Measurements from ENCODE around the gene CLCN7. TPM values are rescaled to one million over a fixed set of nuclear protein-coding genes. Genes with fewer than 3 reads are reported as not detected.

CLCN7 gene
- polyA plus RNA-seq, 1 of the 3 experiments (the other 2 are of a cell fraction) = 44.3 TPM

DNA sequence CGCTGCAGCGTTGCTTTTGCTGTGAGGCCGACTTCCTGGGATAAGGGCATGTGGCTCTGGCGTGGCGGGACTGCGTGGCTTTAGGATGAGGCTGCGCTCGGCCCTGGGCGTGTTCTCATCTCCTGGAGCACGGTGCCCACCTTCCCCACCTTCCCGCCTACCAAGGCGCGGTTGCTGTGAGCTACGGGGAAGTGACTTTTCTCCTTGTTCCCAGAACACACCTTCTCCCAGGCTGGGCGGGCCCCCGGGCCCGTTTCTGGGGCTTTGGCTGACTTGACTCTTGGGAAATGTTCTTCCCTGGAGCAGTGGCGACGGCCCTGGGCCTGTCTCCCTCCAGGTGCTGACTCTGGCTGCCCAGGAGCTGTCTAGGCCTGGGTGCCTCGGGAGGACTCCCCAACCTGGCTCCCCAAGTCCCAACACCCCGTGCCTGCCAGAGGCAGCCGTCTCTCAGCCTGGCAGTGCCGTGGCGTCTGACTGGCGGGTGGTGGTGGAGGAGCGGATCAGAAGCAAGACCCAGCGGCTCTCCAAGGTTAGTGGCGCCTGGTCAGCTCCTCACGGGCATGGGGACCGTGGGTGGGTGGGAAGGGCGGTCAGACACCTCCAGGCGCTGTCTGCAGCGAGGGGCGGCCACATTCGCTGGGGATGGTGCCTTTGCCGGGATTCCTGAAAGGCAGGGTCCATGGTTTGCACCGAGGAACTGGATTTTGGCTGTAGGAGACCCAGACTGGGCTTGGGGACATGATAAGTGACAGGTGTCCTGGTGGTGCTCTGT is 30.4 kb upstream of the CLCN7 start:
- peaks cover 0 to 35% of the 10 kb centered on the region in 2 experiments for H3K36me3 ChIP-seq (replicated peaks in 1 of 2; ENCODE audit: control insufficient read depth in 1 of 2, insufficient read depth in 2 of 2, low read length in 1 of 2)
- POLR2A ChIA-PET = no interaction called here
- no peak overlapping the region for H2AFZ ChIP-seq (ENCODE audit: low read depth)
- H3F3A ChIP-seq (replicated peaks; ENCODE audit: insufficient read depth) = no peaks in the 10 kb centered on the region
- no peak for DNase-seq
- TF ChIP-seq, protein P1, sequence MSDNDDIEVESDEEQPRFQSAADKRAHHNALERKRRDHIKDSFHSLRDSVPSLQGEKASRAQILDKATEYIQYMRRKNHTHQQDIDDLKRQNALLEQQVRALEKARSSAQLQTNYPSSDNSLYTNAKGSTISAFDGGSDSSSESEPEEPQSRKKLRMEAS (IDR thresholded peaks at IDR 0.05; ENCODE audit: low read depth) = no peak
- TF ChIP-seq SMC3 (IDR thresholded peaks at IDR 0.05; ENCODE audit: low read depth, low read length) (no peak), RAD21 (IDR thresholded peaks at IDR 0.05; ENCODE audit: low read length) (no peak), TCF12 (IDR thresholded peaks at IDR 0.05) (no peak), FOSL2 (IDR thresholded peaks at IDR 0.05; ENCODE audit: borderline replicate concordance, low read depth) (no peak), GABPA (IDR thresholded peaks at IDR 0.05; ENCODE audit: low read depth) (no peak), FOXJ3 (CRISPR knock-in tag; IDR thresholded peaks at IDR 0.05) (no peak), FOXM1 (IDR thresholded peaks at IDR 0.05; ENCODE audit: low read depth) (no peak), POLR2AphosphoS5 (IDR thresholded peaks at IDR 0.05; ENCODE audit: low read depth, low read length) (no peak), EP300 (IDR thresholded peaks at IDR 0.05; ENCODE audit: borderline replicate concordance in 1 of 2, low read depth in 1 of 2, low read length in 1 of 2) (no peak), MEF2A (IDR thresholded peaks at IDR 0.05; ENCODE audit: borderline replicate concordance, low read depth) (no peak), TEAD4 (IDR thresholded peaks at IDR 0.05; ENCODE audit: borderline replicate concordance, insufficient read depth) (no peak), JUND (IDR thresholded peaks at IDR 0.05) (no peak), NFIC (IDR thresholded peaks at IDR 0.05; ENCODE audit: borderline replicate concordance) (no peak), RCOR1 (IDR thresholded peaks at IDR 0.05; ENCODE audit: low read length) (no peak)
- TF ChIP-seq, protein P2, sequence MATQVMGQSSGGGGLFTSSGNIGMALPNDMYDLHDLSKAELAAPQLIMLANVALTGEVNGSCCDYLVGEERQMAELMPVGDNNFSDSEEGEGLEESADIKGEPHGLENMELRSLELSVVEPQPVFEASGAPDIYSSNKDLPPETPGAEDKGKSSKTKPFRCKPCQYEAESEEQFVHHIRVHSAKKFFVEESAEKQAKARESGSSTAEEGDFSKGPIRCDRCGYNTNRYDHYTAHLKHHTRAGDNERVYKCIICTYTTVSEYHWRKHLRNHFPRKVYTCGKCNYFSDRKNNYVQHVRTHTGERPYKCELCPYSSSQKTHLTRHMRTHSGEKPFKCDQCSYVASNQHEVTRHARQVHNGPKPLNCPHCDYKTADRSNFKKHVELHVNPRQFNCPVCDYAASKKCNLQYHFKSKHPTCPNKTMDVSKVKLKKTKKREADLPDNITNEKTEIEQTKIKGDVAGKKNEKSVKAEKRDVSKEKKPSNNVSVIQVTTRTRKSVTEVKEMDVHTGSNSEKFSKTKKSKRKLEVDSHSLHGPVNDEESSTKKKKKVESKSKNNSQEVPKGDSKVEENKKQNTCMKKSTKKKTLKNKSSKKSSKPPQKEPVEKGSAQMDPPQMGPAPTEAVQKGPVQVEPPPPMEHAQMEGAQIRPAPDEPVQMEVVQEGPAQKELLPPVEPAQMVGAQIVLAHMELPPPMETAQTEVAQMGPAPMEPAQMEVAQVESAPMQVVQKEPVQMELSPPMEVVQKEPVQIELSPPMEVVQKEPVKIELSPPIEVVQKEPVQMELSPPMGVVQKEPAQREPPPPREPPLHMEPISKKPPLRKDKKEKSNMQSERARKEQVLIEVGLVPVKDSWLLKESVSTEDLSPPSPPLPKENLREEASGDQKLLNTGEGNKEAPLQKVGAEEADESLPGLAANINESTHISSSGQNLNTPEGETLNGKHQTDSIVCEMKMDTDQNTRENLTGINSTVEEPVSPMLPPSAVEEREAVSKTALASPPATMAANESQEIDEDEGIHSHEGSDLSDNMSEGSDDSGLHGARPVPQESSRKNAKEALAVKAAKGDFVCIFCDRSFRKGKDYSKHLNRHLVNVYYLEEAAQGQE (IDR thresholded peaks at IDR 0.05; ENCODE audit: low read depth, low read length) = no peak
- TF ChIP-seq, protein P3, sequence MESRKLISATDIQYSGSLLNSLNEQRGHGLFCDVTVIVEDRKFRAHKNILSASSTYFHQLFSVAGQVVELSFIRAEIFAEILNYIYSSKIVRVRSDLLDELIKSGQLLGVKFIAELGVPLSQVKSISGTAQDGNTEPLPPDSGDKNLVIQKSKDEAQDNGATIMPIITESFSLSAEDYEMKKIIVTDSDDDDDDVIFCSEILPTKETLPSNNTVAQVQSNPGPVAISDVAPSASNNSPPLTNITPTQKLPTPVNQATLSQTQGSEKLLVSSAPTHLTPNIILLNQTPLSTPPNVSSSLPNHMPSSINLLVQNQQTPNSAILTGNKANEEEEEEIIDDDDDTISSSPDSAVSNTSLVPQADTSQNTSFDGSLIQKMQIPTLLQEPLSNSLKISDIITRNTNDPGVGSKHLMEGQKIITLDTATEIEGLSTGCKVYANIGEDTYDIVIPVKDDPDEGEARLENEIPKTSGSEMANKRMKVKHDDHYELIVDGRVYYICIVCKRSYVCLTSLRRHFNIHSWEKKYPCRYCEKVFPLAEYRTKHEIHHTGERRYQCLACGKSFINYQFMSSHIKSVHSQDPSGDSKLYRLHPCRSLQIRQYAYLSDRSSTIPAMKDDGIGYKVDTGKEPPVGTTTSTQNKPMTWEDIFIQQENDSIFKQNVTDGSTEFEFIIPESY (IDR thresholded peaks at IDR 0.05; ENCODE audit: borderline replicate concordance, low read depth) = no peak
- TF ChIP-seq, protein P4, sequence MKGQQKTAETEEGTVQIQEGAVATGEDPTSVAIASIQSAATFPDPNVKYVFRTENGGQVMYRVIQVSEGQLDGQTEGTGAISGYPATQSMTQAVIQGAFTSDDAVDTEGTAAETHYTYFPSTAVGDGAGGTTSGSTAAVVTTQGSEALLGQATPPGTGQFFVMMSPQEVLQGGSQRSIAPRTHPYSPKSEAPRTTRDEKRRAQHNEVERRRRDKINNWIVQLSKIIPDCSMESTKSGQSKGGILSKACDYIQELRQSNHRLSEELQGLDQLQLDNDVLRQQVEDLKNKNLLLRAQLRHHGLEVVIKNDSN (IDR thresholded peaks at IDR 0.05; ENCODE audit: borderline replicate concordance, low read depth) = no peak
- H3K27ac ChIP-seq (ENCODE audit: low read depth in 2 of 2, low read length in 1 of 2) = no peak overlapping the region
- H3K4me3 ChIP-seq (ENCODE audit: low read depth in 2 of 2, low read length in 1 of 2) = no peak overlapping the region
- CTCF ChIA-PET = no interaction called here
- 91% methylated on average over 18 of the region's 37 CpGs for WGBS (ENCODE audit: low lambda C conversion rate)
- no peak overlapping the region for H3K4me2 ChIP-seq
- no peaks in the 10 kb centered on the region for H4K20me1 ChIP-seq (ENCODE audit: insufficient read depth)
- no peak overlapping the region for H3K9ac ChIP-seq
- no peaks in the 10 kb centered on the region for H3K4me1 ChIP-seq (ENCODE audit: control insufficient read depth in 1 of 2, insufficient read depth in 2 of 2, low read depth in 1 of 2, low read length in 1 of 2)
- no peaks in the 10 kb centered on the region for H3K9me3 ChIP-seq
- no peaks in the 10 kb centered on the region for H3K27me3 ChIP-seq (ENCODE audit: insufficient read depth)
- H3K79me2 ChIP-seq (ENCODE audit: insufficient read depth) = no peaks in the 10 kb centered on the region
- no peaks in the 10 kb centered on the region for H3K9me2 ChIP-seq

All from SK-N-SH (cell line).